A549 (cell line): ENCODE measurements around the gene CASP7.
A peak's percentile ranks its signal among the peaks of the same experiment; 100 is the strongest.

Experiments used
- CEBPB ChIP-seq, 2 experiments: fragments of >200 bp in 1 of 2; sonication (Bioruptor Twin) in 1 of 2; formaldehyde crosslinking in 1 of 2; IDR thresholded peaks; 2 replicates each; pipeline ENCODE4 v1.6.1; 2012 to 2016
- FOSL2 ChIP-seq, 2 experiments: fragments of 450-650 bp in 1 of 2; fragments of >200 bp in 1 of 2; sonication (Bioruptor Twin) in 1 of 2; formaldehyde crosslinking; IDR thresholded peaks; 2 replicates each; pipeline versions ENCODE4 v1.5.0 to v1.6.1; 2016 to 2020; ENCODE audit warnings: mild to moderate bottlenecking in 1 of 2, moderate library complexity in 1 of 2
- HOXA7 ChIP-seq: fragments of 250-450 bp; sonication (Bioruptor Pico); IDR thresholded peaks from 2 replicates; pipeline ENCODE4 v1.5.0; 2020; ENCODE audit warnings: mild to moderate bottlenecking, moderate library complexity
- MAFK ChIP-seq: fragments of 450-650 bp; IDR thresholded peaks from 2 replicates; pipeline ENCODE4 v1.6.1; 2014; ENCODE audit not compliant: partially characterized antibody
- REST ChIP-seq: fragments of 200-600 bp; sonication (generic); IDR thresholded peaks from 2 replicates; pipeline ENCODE4 v1.6.1; 2016; ENCODE audit warnings: antibody characterized with exemption, mild to moderate bottlenecking, moderate library complexity
- TF ChIP-seq, protein P1 (sequence below): fragments of >200 bp; sonication (Bioruptor Twin); formaldehyde crosslinking; IDR thresholded peaks from 3 replicates; pipeline ENCODE4 v1.5.1; 2016

DNA sequence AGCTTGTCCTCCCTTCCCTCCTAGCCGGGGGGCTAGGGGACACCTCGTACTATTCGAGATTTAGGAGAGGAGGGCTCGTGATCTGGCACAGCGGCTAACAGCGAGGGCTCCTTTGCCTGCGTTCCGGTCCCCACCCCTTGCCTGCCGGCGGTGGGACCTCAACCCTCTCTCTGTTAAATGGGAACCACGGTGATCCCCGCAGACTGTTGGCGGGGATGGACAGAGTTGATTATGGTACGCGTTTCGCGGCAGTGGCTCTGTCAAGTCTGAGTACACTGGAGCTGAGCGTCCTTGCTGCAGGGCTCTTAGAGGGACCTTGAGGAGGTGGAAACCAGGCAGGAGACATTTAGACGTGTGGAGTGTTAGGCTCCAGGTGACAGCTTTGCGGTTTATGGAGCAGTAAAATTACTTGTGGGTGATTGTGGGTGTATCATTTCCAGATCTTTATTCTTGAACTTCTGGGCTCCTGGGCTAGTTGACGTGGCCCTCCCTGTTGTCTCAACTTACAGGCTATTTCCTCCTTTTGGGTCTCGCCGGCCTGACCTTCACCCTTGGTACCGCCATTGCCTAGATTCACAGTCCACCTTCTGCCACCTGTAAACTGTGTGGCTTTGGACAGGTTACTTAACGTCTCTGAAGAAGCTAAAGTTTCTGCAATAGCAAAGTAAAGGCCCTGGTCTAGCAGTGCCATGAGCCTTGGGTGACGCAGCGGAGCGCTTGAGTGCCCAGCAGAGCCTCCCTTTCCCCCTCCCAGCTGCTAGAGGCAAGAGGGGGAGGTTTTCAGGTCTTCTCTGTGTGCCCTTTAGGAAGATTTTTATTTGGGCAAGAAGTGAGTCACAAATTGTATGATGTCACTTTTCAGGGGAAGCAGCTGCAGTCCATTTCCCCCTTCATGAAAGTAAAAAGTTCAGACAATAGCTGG, 739 bp downstream of the CASP7 start:
- TF ChIP-seq CEBPB (IDR thresholded peaks at IDR 0.05) (no peak), FOSL2 (IDR thresholded peaks at IDR 0.05) (no peak; the same call in 1 of the 2 replicates), FOSL2 (CRISPR knock-in tag; IDR thresholded peaks at IDR 0.05) (peak; percentile 60), REST (no peak), MAFK (no peak), HOXA7 (CRISPR knock-in tag) (no peak)
- TF ChIP-seq, protein P1, sequence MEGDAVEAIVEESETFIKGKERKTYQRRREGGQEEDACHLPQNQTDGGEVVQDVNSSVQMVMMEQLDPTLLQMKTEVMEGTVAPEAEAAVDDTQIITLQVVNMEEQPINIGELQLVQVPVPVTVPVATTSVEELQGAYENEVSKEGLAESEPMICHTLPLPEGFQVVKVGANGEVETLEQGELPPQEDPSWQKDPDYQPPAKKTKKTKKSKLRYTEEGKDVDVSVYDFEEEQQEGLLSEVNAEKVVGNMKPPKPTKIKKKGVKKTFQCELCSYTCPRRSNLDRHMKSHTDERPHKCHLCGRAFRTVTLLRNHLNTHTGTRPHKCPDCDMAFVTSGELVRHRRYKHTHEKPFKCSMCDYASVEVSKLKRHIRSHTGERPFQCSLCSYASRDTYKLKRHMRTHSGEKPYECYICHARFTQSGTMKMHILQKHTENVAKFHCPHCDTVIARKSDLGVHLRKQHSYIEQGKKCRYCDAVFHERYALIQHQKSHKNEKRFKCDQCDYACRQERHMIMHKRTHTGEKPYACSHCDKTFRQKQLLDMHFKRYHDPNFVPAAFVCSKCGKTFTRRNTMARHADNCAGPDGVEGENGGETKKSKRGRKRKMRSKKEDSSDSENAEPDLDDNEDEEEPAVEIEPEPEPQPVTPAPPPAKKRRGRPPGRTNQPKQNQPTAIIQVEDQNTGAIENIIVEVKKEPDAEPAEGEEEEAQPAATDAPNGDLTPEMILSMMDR: no peak
